ENCODE measurements around the gene DCAF17. TPM values are rescaled to one million over a fixed set of nuclear protein-coding genes. Genes with fewer than 3 reads are reported as not detected.

The DCAF17 gene
- total RNA-seq (10 to 100 TPM; 17.3 to 17.5 TPM), total RNA-seq (35.9 to 48.0 reads per million in 2 donors)

DNA sequence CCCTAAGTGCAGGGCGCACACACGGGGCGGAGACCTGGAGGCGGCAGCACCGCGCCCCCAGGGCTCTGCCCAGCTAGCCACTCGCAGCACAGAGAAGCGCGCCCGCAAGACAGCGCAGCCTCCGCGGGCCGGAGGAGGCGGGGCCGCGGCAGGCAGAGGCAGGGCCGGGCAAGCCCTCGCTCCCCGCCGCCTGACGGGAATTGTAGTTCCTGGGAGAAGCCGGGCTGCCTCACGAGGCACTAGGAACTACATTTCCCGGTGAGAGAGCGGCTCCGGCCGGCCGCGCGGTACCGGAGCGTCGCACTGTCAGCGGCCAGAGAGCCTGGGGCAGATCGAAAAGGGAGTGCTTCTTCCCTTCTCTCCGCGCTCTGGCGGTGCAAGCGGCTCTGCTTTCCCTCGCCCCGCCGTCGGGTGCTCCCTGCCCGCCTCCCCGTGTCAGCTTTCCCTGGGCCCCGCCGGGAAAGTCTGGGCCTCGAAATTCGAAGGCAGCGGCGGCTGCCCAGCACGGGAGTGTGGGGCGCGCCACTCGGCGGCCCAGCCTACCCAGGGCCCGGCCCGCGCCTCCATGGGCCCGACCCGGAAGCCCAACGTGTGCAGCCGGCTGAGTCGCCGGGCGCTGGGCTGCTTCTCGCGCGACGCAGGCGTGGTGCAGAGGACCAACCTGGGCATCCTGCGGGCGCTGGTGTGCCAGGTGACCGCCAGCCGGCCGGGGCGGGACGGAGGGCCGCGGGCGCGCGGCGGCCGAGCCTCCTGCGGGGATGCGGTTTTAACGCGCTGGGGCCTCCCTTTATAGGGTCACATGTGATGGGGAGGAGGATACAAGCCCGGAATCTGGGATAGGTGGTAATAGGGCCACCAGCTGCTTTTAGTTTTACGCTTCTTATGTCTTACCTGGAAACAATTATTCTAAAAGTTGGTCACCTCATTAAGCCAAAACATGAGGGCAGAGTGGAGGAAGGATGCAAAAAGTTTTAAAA is at the start of gene DCAF17:
Gene DCAF17 (plus strand): TSS at position 214 of the 977 bp plus-strand sequence. CDS start 352 bp downstream, at position 566.
- no peaks in the 10 kb centered on the region for H3K27me3 Mint-ChIP-seq
- peak within 1 kb of the TSS; percentile 94 for H3K4me3 Mint-ChIP-seq
- peak; percentile 89 to 92 (median 91) for DNase-seq
- H3K4me1 Mint-ChIP-seq = peaks cover 34% of the 10 kb centered on the region
- H3K27ac Mint-ChIP-seq = peak within 1 kb of the TSS; percentile 90
- ATAC-seq = peak; percentile 92
- peaks cover 7% of the 10 kb centered on the region for H3K36me3 Mint-ChIP-seq (ENCODE audit: low read depth)
- H3K9me3 ChIP-seq (ENCODE audit: control insufficient read depth, low read length, poor library complexity, severe bottlenecking) = no peaks in the 10 kb centered on the region

- no peaks in the 10 kb centered on the region for H3K9me3 ChIP-seq (ENCODE audit: control insufficient read depth, low read length, poor library complexity, severe bottlenecking)
- peaks cover 15% of the 10 kb centered on the region for H3K4me1 Mint-ChIP-seq
- H3K27ac Mint-ChIP-seq = no peak overlapping the region
- H3K4me3 Mint-ChIP-seq = peak overlapping the region; percentile 28
- DNase-seq (no peak), ATAC-seq (no peak)
- peaks cover 9% of the 10 kb centered on the region for H3K36me3 Mint-ChIP-seq (ENCODE audit: low read depth)
- no peaks in the 10 kb centered on the region for H3K27me3 Mint-ChIP-seq
Observed at GRCh38 chr2:171386627-171387026, 47.4 kb upstream of the DCAF17 start.

DNA sequence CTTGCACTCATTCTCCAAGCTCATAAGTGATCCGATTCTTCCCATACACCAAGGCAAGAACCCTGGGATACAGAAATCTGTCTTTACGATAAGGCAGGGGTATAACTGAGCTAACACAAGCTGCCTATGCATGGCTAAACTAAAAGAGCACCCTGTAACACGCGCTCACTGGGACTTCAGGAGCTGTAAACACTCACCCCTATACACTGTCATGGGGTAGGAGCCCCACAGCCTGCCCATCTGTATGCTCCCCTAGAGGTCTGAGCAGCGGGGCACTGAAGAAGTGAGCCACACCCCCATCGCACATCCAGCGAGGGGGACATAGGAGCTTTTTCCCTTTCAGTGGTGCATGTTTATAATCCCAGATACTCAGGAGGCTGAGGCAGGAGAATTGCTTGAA is 47.0 kb upstream of the DCAF17 start:
- Mint-ChIP-seq H3K4me1 (peaks cover 15% of the 10 kb centered on the region), H3K27ac (no peak overlapping the region), H3K36me3 (ENCODE audit: low read depth) (peaks cover 9% of the 10 kb centered on the region), H3K27me3 (no peaks in the 10 kb centered on the region), H3K4me3 (no peak overlapping the region)
- DNase-seq = no peak
- no peaks in the 10 kb centered on the region for H3K9me3 ChIP-seq (ENCODE audit: control insufficient read depth, low read length, poor library complexity, severe bottlenecking)
- no peak for ATAC-seq

DNA sequence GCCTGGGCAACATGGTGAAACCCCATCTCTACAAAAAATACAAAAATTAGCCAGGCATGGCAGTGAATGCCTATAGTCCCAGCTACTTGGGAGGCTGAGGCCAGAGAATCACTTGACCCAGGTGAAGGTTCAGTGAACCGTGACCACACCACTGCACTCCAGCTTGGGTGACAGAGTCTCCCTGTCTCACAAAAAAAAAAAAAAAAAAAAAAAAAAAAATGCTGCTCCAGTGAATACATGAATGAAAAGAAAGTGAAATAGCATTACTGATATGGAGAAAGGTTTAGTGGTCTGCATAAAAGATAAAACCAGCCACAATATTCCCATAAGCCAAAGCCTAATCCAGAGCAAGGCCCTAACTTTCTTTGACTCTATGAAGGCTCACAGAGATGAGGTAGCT is 44.7 kb upstream of the DCAF17 start:
- Mint-ChIP-seq H3K27ac (no peak overlapping the region), H3K27me3 (no peaks in the 10 kb centered on the region), H3K36me3 (ENCODE audit: low read depth) (peaks cover 9% of the 10 kb centered on the region), H3K4me3 (no peak overlapping the region), H3K4me1 (peaks cover 17% of the 10 kb centered on the region)
- ATAC-seq (no peak), DNase-seq (no peak)
- no peaks in the 10 kb centered on the region for H3K9me3 ChIP-seq (ENCODE audit: control insufficient read depth, low read length, poor library complexity, severe bottlenecking)

GRCh38 chr2:171389780-171390179 is 44.2 kb upstream of the DCAF17 start:
- H3K27me3 Mint-ChIP-seq = no peaks in the 10 kb centered on the region
- no peaks in the 10 kb centered on the region for H3K9me3 ChIP-seq (ENCODE audit: control insufficient read depth, low read length, poor library complexity, severe bottlenecking)
- ATAC-seq = no peak
- no peak overlapping the region for H3K27ac Mint-ChIP-seq
- DNase-seq = no peak
- peaks cover 17% of the 10 kb centered on the region for H3K4me1 Mint-ChIP-seq
- no peak overlapping the region for H3K4me3 Mint-ChIP-seq
- H3K36me3 Mint-ChIP-seq (ENCODE audit: low read depth) = peaks cover 9% of the 10 kb centered on the region

- peaks cover 15% of the 10 kb centered on the region for H3K4me1 Mint-ChIP-seq
- no peak overlapping the region for H3K27ac Mint-ChIP-seq
- H3K9me3 ChIP-seq (ENCODE audit: control insufficient read depth, low read length, poor library complexity, severe bottlenecking) = no peaks in the 10 kb centered on the region
- no peaks in the 10 kb centered on the region for H3K27me3 Mint-ChIP-seq
- no peak overlapping the region for H3K4me3 Mint-ChIP-seq
- DNase-seq (no peak), ATAC-seq (no peak)
- H3K36me3 Mint-ChIP-seq (ENCODE audit: low read depth) = peaks cover 7% of the 10 kb centered on the region
Observed at GRCh38 chr2:171390941-171391516, 43.0 kb upstream of the DCAF17 start.

- Mint-ChIP-seq H3K27ac (no peak overlapping the region), H3K4me3 (no peak overlapping the region), H3K4me1 (peaks cover 12% of the 10 kb centered on the region), H3K27me3 (no peaks in the 10 kb centered on the region), H3K36me3 (ENCODE audit: low read depth) (peaks cover 6% of the 10 kb centered on the region)
- DNase-seq = no peak
- no peaks in the 10 kb centered on the region for H3K9me3 ChIP-seq (ENCODE audit: control insufficient read depth, low read length, poor library complexity, severe bottlenecking)
- no peak for ATAC-seq
Observed at GRCh38 chr2:171391532-171391931, 42.5 kb upstream of the DCAF17 start.

DNA sequence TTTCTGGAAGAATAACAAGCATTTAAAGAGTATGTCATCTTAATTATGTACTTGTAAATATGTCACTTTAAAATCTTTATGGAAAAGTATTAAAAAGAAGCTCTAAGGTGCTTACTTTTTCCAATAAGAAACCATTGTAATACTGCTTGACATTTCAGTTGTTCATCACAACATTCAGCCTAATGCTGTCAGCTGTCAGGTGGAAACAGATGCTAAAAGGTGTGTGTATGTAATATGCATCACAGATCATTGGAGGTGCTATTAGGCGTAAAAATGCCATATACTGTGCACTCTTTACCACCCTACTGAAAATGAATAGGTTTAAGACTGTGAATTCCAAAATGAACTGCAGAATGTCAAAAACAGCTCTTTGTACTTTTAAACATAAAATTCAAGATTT is 40.5 kb upstream of the DCAF17 start:
- Mint-ChIP-seq H3K4me3 (no peak overlapping the region), H3K4me1 (peaks cover 11% of the 10 kb centered on the region), H3K36me3 (ENCODE audit: low read depth) (peaks cover 6% of the 10 kb centered on the region), H3K27me3 (no peaks in the 10 kb centered on the region), H3K27ac (no peak overlapping the region)
- no peak for ATAC-seq
- no peaks in the 10 kb centered on the region for H3K9me3 ChIP-seq (ENCODE audit: control insufficient read depth, low read length, poor library complexity, severe bottlenecking)
- DNase-seq = no peak

- Mint-ChIP-seq H3K27me3 (no peaks in the 10 kb centered on the region), H3K36me3 (ENCODE audit: low read depth) (peaks cover 6% of the 10 kb centered on the region), H3K4me1 (peaks cover 15% of the 10 kb centered on the region), H3K4me3 (no peak overlapping the region), H3K27ac (no peak overlapping the region)
- ATAC-seq (no peak), DNase-seq (no peak)
- H3K9me3 ChIP-seq (ENCODE audit: control insufficient read depth, low read length, poor library complexity, severe bottlenecking) = no peaks in the 10 kb centered on the region
Observed at GRCh38 chr2:171394164-171394740, 39.8 kb upstream of the DCAF17 start.

GRCh38 chr2:171399292-171399691 is 34.7 kb upstream of the DCAF17 start:
- Mint-ChIP-seq H3K27ac (peak overlapping the region; percentile 60), H3K4me1 (peaks cover 20% of the 10 kb centered on the region), H3K27me3 (no peaks in the 10 kb centered on the region), H3K4me3 (no peak overlapping the region), H3K36me3 (ENCODE audit: low read depth) (peaks cover 3% of the 10 kb centered on the region)
- no peaks in the 10 kb centered on the region for H3K9me3 ChIP-seq (ENCODE audit: control insufficient read depth, low read length, poor library complexity, severe bottlenecking)
- DNase-seq (no peak), ATAC-seq (no peak)

DNA sequence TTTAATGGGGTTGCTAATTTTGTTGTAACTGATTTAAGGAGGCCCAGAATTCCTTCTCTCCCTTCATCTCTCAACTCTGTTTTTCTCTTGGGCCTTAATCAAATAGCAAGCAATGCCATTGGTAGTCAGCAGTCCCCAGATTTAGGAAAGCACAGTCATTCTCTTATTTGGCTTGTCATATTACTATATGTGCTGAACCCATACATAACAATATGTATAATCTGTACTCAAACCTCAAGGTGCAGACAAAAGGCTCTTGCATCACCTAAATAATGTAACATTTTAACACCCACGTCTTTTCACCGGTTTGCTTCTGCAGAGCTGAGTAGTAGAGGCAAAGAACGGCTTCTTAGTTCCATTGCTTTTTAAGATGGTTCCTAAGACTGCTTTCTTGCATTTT is 33.6 kb upstream of the DCAF17 start:
- no peak for ATAC-seq
- H3K4me1 Mint-ChIP-seq = peaks cover 26% of the 10 kb centered on the region
- H3K27ac Mint-ChIP-seq = peak overlapping the region; percentile 12
- H3K36me3 Mint-ChIP-seq (ENCODE audit: low read depth) = peaks cover 3% of the 10 kb centered on the region
- H3K4me3 Mint-ChIP-seq = no peak overlapping the region
- no peaks in the 10 kb centered on the region for H3K9me3 ChIP-seq (ENCODE audit: control insufficient read depth, low read length, poor library complexity, severe bottlenecking)
- H3K27me3 Mint-ChIP-seq = no peaks in the 10 kb centered on the region
- DNase-seq = no peak

GRCh38 chr2:171401947-171402346 is 32.1 kb upstream of the DCAF17 start:
- Mint-ChIP-seq H3K27me3 (no peaks in the 10 kb centered on the region), H3K4me1 (peaks cover 36% of the 10 kb centered on the region), H3K4me3 (no peak overlapping the region), H3K36me3 (ENCODE audit: low read depth) (peaks cover 5% of the 10 kb centered on the region), H3K27ac (no peak overlapping the region)
- DNase-seq (no peak), ATAC-seq (no peak)
- H3K9me3 ChIP-seq (ENCODE audit: control insufficient read depth, low read length, poor library complexity, severe bottlenecking) = no peaks in the 10 kb centered on the region

GRCh38 chr2:171402906-171403580 is 31.0 kb upstream of the DCAF17 start:
- ATAC-seq = no peak
- no peaks in the 10 kb centered on the region for H3K27me3 Mint-ChIP-seq
- no peak overlapping the region for H3K4me3 Mint-ChIP-seq
- H3K27ac Mint-ChIP-seq = no peak overlapping the region
- H3K36me3 Mint-ChIP-seq (ENCODE audit: low read depth) = peaks cover 5% of the 10 kb centered on the region
- H3K4me1 Mint-ChIP-seq = peaks cover 43% of the 10 kb centered on the region
- H3K9me3 ChIP-seq (ENCODE audit: control insufficient read depth, low read length, poor library complexity, severe bottlenecking) = no peaks in the 10 kb centered on the region
- no peak for DNase-seq

Measured in T-helper 17 cell (primary cell).